Type B pancreatic cell (in vitro differentiated cells): ENCODE measurements around the gene KRTAP19-3. TPM values are rescaled to one million over a fixed set of nuclear protein-coding genes. Genes with fewer than 3 reads are reported as not detected.
A peak's percentile ranks its signal among the peaks of the same experiment; 100 is the strongest.

ENCODE experiments used
- DNase-seq: peaks from one replicate; pipeline ENCODE4 v3.0.0; 2021; ENCODE audit warnings: mixed read lengths; ENCODE audit not compliant: unreplicated experiment; ENCODE audit errors: extremely low spot score
- H3K27ac Mint-ChIP-seq: 2 replicates; pipeline ENCODE4 v1.8.0; 2021; ENCODE audit warnings: mild to moderate bottlenecking, mixed read lengths
- H3K27me3 Mint-ChIP-seq: 2 replicates; pipeline ENCODE4 v1.8.0; 2021; ENCODE audit warnings: mixed read lengths
- H3K36me3 Mint-ChIP-seq: 2 replicates; pipeline ENCODE4 v1.8.0; 2021; ENCODE audit warnings: mixed read lengths
- H3K4me1 Mint-ChIP-seq: one replicate; pipeline ENCODE4 v1.8.0; 2021; ENCODE audit warnings: mixed read lengths; ENCODE audit not compliant: unreplicated experiment
- H3K4me3 Mint-ChIP-seq: 2 replicates; pipeline ENCODE4 v1.8.0; 2021; ENCODE audit warnings: mild to moderate bottlenecking, mixed read lengths
- H3K9me3 Mint-ChIP-seq: 2 replicates; pipeline ENCODE4 v1.8.0; 2021; ENCODE audit warnings: mixed read lengths
- CTCF ChIP-seq: fragments of 200-600 bp; sonication (generic); conservative IDR thresholded peaks from 2 replicates; pipeline ENCODE4 v1.5.0; 2021; ENCODE audit warnings: antibody characterized with exemption, mild to moderate bottlenecking
- total RNA-seq: library from RNA; stranded (reverse); gene quantifications from 2 replicates; pipeline ENCODE4 v1.2.1, GENCODE V29; 2021; ENCODE audit warnings: low replicate concordance

Gene KRTAP19-3
- total RNA-seq, 1 donor from 2014 or later = not detected

GRCh38 chr21:30479259-30479658 is 12.6 kb downstream of the KRTAP19-3 start:
- DNase-seq = no peak
- Mint-ChIP-seq H3K9me3 (peaks cover 4% of the 10 kb centered on the region), H3K27me3 (no peaks in the 10 kb centered on the region), H3K27ac (no peak overlapping the region), H3K36me3 (no peaks in the 10 kb centered on the region), H3K4me1 (peaks cover 4% of the 10 kb centered on the region), H3K4me3 (no peak overlapping the region)
- no peak for TF ChIP-seq CTCF

DNA sequence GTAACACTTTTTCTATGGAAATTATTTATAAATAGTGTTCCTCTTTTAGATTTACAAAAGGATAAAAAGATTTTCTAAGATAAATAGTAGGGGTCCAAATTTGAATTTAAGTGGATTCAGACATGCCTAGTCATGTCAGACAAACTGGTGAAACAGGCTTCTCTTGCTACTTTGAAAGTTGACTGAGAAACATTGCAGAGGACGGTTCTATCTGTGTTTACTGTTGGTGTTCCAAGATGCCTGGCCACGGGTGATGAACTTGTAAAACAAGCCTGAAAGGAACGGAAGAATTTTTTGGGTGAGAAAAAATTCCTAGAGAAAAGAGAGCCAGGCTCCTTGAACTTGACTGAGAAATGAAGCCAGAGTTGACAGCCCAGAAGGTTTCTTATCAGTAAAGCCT is 13.8 kb downstream of the KRTAP19-3 start:
- H3K4me1 Mint-ChIP-seq = peaks cover 4% of the 10 kb centered on the region
- no peak for DNase-seq
- peak overlapping the region; percentile 92 for H3K27ac Mint-ChIP-seq
- H3K27me3 Mint-ChIP-seq = no peaks in the 10 kb centered on the region
- H3K36me3 Mint-ChIP-seq = no peaks in the 10 kb centered on the region
- peak overlapping the region; percentile 53 for H3K4me3 Mint-ChIP-seq
- TF ChIP-seq CTCF = no peak
- peaks cover 4% of the 10 kb centered on the region for H3K9me3 Mint-ChIP-seq

GRCh38 chr21:30468900-30469714 is 22.7 kb downstream of the KRTAP19-3 start:
- H3K27ac Mint-ChIP-seq = no peak overlapping the region
- no peak for DNase-seq
- no peak for TF ChIP-seq CTCF
- H3K4me3 Mint-ChIP-seq = no peak overlapping the region
- H3K9me3 Mint-ChIP-seq = no peaks in the 10 kb centered on the region
- peaks cover 16% of the 10 kb centered on the region for H3K4me1 Mint-ChIP-seq
- H3K36me3 Mint-ChIP-seq = peaks cover 3% of the 10 kb centered on the region
- no peaks in the 10 kb centered on the region for H3K27me3 Mint-ChIP-seq

- Mint-ChIP-seq H3K4me1 (peaks cover 11% of the 10 kb centered on the region), H3K9me3 (peaks cover 3% of the 10 kb centered on the region), H3K27me3 (no peaks in the 10 kb centered on the region), H3K36me3 (peaks cover 3% of the 10 kb centered on the region), H3K27ac (no peak overlapping the region), H3K4me3 (no peak overlapping the region)
- DNase-seq = no peak
- TF ChIP-seq CTCF = peak; percentile 74
Measured at GRCh38 chr21:30463713-30464112, 28.1 kb downstream of the KRTAP19-3 start.

DNA sequence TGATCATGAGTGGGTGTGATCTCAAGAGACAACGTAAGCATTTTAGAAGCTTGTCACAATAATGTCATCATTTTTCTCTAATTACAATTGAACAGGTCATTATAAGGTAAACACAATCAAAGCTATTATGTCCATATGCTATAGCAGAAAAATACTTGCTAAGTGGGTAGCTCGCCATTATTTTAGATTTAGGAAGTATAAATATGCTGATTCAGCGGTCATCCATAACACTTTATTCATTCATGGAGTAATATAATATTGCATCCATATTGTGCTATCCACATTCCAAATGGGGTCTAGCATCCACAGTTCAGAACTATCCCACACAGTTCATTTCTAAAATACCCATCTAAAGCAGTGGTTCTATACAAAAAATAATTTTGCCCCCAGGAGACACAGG is 43.3 kb downstream of the KRTAP19-3 start:
- no peak for TF ChIP-seq CTCF
- Mint-ChIP-seq H3K27me3 (no peaks in the 10 kb centered on the region), H3K9me3 (no peaks in the 10 kb centered on the region), H3K36me3 (no peaks in the 10 kb centered on the region), H3K4me3 (no peak overlapping the region), H3K4me1 (no peaks in the 10 kb centered on the region), H3K27ac (no peak overlapping the region)
- no peak for DNase-seq
